HepG2 (cell line): Measurements from ENCODE around the gene KLHL21. TPM values are rescaled to one million over a fixed set of nuclear protein-coding genes. Genes with fewer than 3 reads are reported as not detected.

Source experiments
- AFF4 ChIP-seq: sonication (generic); formaldehyde crosslinking; IDR thresholded peaks from 2 replicates; pipeline ENCODE4 v1.4.0; 2020; ENCODE audit warnings: missing genetic modification reagents
- BHLHE40 ChIP-seq: IDR thresholded peaks from 2 replicates; pipeline ENCODE4 v1.6.1; 2011; ENCODE audit warnings: low read length, improper control_type of control experiment
- CBFB ChIP-seq: sonication (generic); formaldehyde crosslinking; IDR thresholded peaks from 2 replicates; pipeline ENCODE4 v1.4.0; 2020; ENCODE audit warnings: missing genetic modification reagents
- CBX5 ChIP-seq: sonication (generic); formaldehyde crosslinking; IDR thresholded peaks from 2 replicates; pipeline ENCODE4 v1.4.0; 2020; ENCODE audit warnings: missing genetic modification reagents, borderline replicate concordance
- DR1 ChIP-seq: sonication (generic); formaldehyde crosslinking; IDR thresholded peaks from 2 replicates; pipeline ENCODE4 v1.8.0; 2021; ENCODE audit warnings: mild to moderate bottlenecking, missing genetic modification reagents, inconsistent platforms
- EHMT2 ChIP-seq: fragments of 200-600 bp; sonication (generic); IDR thresholded peaks from 2 replicates; pipeline ENCODE4 v1.7.0; 2017; ENCODE audit warnings: antibody characterized with exemption, low read depth, low read length, borderline replicate concordance
- ELK4 ChIP-seq: sonication (generic); formaldehyde crosslinking; IDR thresholded peaks from 2 replicates; pipeline ENCODE4 v1.9.0; 2021; ENCODE audit warnings: missing genetic modification reagents, borderline replicate concordance
- HDAC6 ChIP-seq: fragments of 200-600 bp; sonication (generic); IDR thresholded peaks from 2 replicates; pipeline ENCODE4 v1.7.0; 2017; ENCODE audit warnings: mild to moderate bottlenecking, antibody characterized with exemption, low read length, low read depth
- HNRNPK ChIP-seq: fragments of 200-400 bp; formaldehyde crosslinking; IDR thresholded peaks from 2 replicates; pipeline ENCODE4 v1.6.1; 2018; ENCODE audit warnings: low read length, low read depth, moderate library complexity, mild to moderate bottlenecking; ENCODE audit not compliant: poor library complexity, severe bottlenecking
- MBD4 ChIP-seq: IDR thresholded peaks from 2 replicates; pipeline ENCODE4 v1.6.1; 2012; ENCODE audit warnings: low read length, inconsistent platforms, borderline replicate concordance
- NFKBIZ ChIP-seq: IDR thresholded peaks from 2 replicates; pipeline ENCODE4 v1.6.1; 2018; ENCODE audit warnings: missing genetic modification reagents, missing compliant biosample characterization
- NFRKB ChIP-seq: fragments of 450-650 bp; IDR thresholded peaks from 2 replicates; pipeline ENCODE4 v1.6.1; 2017
- NKX3-1 ChIP-seq: sonication (generic); formaldehyde crosslinking; IDR thresholded peaks from 2 replicates; pipeline ENCODE4 v1.5.0; 2020; ENCODE audit warnings: missing genetic modification reagents
- PREB ChIP-seq: sonication (generic); formaldehyde crosslinking; IDR thresholded peaks from 2 replicates; pipeline ENCODE4 v1.4.0; 2020; ENCODE audit warnings: missing genetic modification reagents
- REXO4 ChIP-seq: sonication (generic); formaldehyde crosslinking; IDR thresholded peaks from 2 replicates; pipeline ENCODE4 v1.8.0; 2022; ENCODE audit warnings: missing genetic modification reagents, mild to moderate bottlenecking, borderline replicate concordance
- SIN3A ChIP-seq: IDR thresholded peaks from 2 replicates; pipeline ENCODE4 v1.6.1; 2011; ENCODE audit warnings: low read depth, mild to moderate bottlenecking, control low read depth, low read length, borderline replicate concordance
- SNAPC2 ChIP-seq: sonication (generic); formaldehyde crosslinking; IDR thresholded peaks from 2 replicates; pipeline ENCODE4 v1.8.1; 2022; ENCODE audit warnings: mild to moderate bottlenecking, missing genetic modification reagents
- TBP ChIP-seq: sonication (generic); formaldehyde crosslinking; IDR thresholded peaks from 2 replicates; pipeline ENCODE4 v1.5.0; 2020; ENCODE audit warnings: missing genetic modification reagents
- ZIK1 ChIP-seq: sonication (generic); formaldehyde crosslinking; IDR thresholded peaks from 2 replicates; pipeline ENCODE4 v1.5.0; 2020; ENCODE audit warnings: mild to moderate bottlenecking, low read depth, missing genetic modification reagents, borderline replicate concordance
- ZNF256 ChIP-seq: sonication (generic); formaldehyde crosslinking; conservative IDR thresholded peaks from 2 replicates; pipeline ENCODE4 v1.4.0; 2020; ENCODE audit warnings: missing genetic modification reagents
- ZNF317 ChIP-seq: sonication (generic); formaldehyde crosslinking; IDR thresholded peaks from 2 replicates; pipeline ENCODE4 v1.5.0; 2020; ENCODE audit warnings: mild to moderate bottlenecking, missing genetic modification reagents
- ZNF558 ChIP-seq: sonication (generic); formaldehyde crosslinking; IDR thresholded peaks from 2 replicates; pipeline ENCODE4 v1.9.0; 2022; ENCODE audit warnings: mild to moderate bottlenecking, missing genetic modification reagents, borderline replicate concordance
- ZNF589 ChIP-seq: sonication (generic); formaldehyde crosslinking; conservative IDR thresholded peaks from 2 replicates; pipeline ENCODE4 v1.8.0; 2022; ENCODE audit warnings: mild to moderate bottlenecking, moderate library complexity, missing genetic modification reagents
- ZNF7 ChIP-seq: IDR thresholded peaks from 2 replicates; pipeline ENCODE4 v1.6.1; 2016; ENCODE audit warnings: missing biosample characterization, missing genetic modification reagents
- ZNF720 ChIP-seq: sonication (generic); formaldehyde crosslinking; IDR thresholded peaks from 2 replicates; pipeline ENCODE4 v1.4.0; 2020; ENCODE audit warnings: missing genetic modification reagents
- ZNF776 ChIP-seq: sonication (generic); formaldehyde crosslinking; IDR thresholded peaks from 2 replicates; pipeline ENCODE4 v1.4.0; 2020; ENCODE audit warnings: mild to moderate bottlenecking, missing genetic modification reagents
- ZZZ3 ChIP-seq: sonication (generic); formaldehyde crosslinking; IDR thresholded peaks from 2 replicates; pipeline ENCODE4 v1.4.0; 2020; ENCODE audit warnings: missing genetic modification reagents, mild to moderate bottlenecking, borderline replicate concordance
- polyA plus RNA-seq, 8 experiments: library from polyadenylated mRNA; depleted of rRNA in 3 of 8; stranded (reverse) in 7 of 8; unstranded in 1 of 8; fragments of >200 nt; fragmentation: Illumina TruSeq in 4 of 8; extraction: Trizol in 4 of 8; gene quantifications; 2 replicates each; pipeline versions ENCODE4 v1.2.1 to v1.2.3, GENCODE V29; 2011 to 2016; ENCODE audit warnings: low read depth in 4 of 8, missing spikeins in 1 of 8, mixed read lengths in 1 of 8; ENCODE audit not compliant: insufficient read depth in 1 of 8
- total RNA-seq, 5 experiments: library from RNA; depleted of rRNA; stranded (reverse); fragments of >200 nt; fragmentation: Illumina TruSeq; extraction: Trizol; gene quantifications; 2 replicates each; pipeline ENCODE4 v1.2.3, GENCODE V29; 2016; ENCODE audit warnings: low read depth in 1 of 5

KLHL21 gene
- total and polyA plus RNA-seq, 2 of the 13 experiments (the other 11 are each of a cell fraction or from before 2014, with no cell fraction given) = 14.8 to 25.0 TPM

GRCh38 chr1:6603915-6604558 is 1.4 kb upstream of the KLHL21 start (continued):
- no peak for TF ChIP-seq ZNF256 (CRISPR knock-in tag)
- TF ChIP-seq NFKBIZ (CRISPR knock-in tag) = no peak; the same call in 1 of the 2 replicates
- TF ChIP-seq HDAC6 = no peak
- peak; percentile 24; the same call in 1 of the 2 replicates for TF ChIP-seq DR1
- TF ChIP-seq ZNF558 (CRISPR knock-in tag) = no peak
- TF ChIP-seq CBFB = no peak
- no peak; the same call in 1 of the 2 replicates for TF ChIP-seq ZNF317 (CRISPR knock-in tag)
- peak; percentile 57; the same call in 1 of the 2 replicates for TF ChIP-seq AFF4
- no peak for TF ChIP-seq EHMT2
- TF ChIP-seq CBX5 (CRISPR knock-in tag) = no peak
- no peak for TF ChIP-seq TBP (CRISPR knock-in tag)
- no peak for TF ChIP-seq BHLHE40
- TF ChIP-seq HNRNPK = no peak
- TF ChIP-seq ZNF776 (CRISPR knock-in tag) = no peak
- TF ChIP-seq ZNF7 (CRISPR knock-in tag) = no peak
- TF ChIP-seq ELK4 (CRISPR knock-in tag) = no peak
- TF ChIP-seq NFRKB = peak; percentile 66; the same call in 1 of the 2 replicates
- no peak; the same call in 1 of the 2 replicates for TF ChIP-seq NKX3-1 (CRISPR knock-in tag)
- TF ChIP-seq MBD4 = no peak
- TF ChIP-seq SNAPC2 = no peak
- no peak for TF ChIP-seq ZZZ3 (CRISPR knock-in tag)
- TF ChIP-seq ZNF589 (CRISPR knock-in tag) = no peak
- TF ChIP-seq PREB (CRISPR knock-in tag) = no peak
- TF ChIP-seq REXO4 = no peak
- TF ChIP-seq ZIK1 (CRISPR knock-in tag) = no peak
- TF ChIP-seq SIN3A = 0 out of 2 replicates have a peak, but pooled peaks have one; percentile 30
- TF ChIP-seq ZNF720 = no peak
